ENCODE measurements around the gene DCDC2C. TPM values are rescaled to one million over a fixed set of nuclear protein-coding genes. Genes with fewer than 3 reads are reported as not detected.

DCDC2C gene
- total RNA-seq, 4 donors from 2014 or later = not detected

GRCh38 chr2:3801506-3801905 lies 98.1 kb downstream of the DCDC2C start:
- no peak for TF ChIP-seq POLR2A (IDR thresholded peaks at IDR 0.05)
- no peak for TF ChIP-seq CTCF (IDR thresholded peaks at IDR 0.05)
- Histone ChIP-seq H3K27ac (no peak overlapping the region), H3K36me3 (no peaks in the 10 kb centered on the region), H3K9me3 (no peaks in the 10 kb centered on the region), H3K4me1 (no peaks in the 10 kb centered on the region), H3K4me3 (no peak overlapping the region), H3K27me3 (no peaks in the 10 kb centered on the region)
- DNase-seq = no peak
- intact Hi-C loops (cut with DNase I; ENCODE audit: low total_unique reads) = no loop called here

GRCh38 chr2:3805201-3805939 lies 102.0 kb downstream of the DCDC2C start:
- H3K36me3 ChIP-seq = no peaks in the 10 kb centered on the region
- H3K9me3 ChIP-seq = no peaks in the 10 kb centered on the region
- no peaks in the 10 kb centered on the region for H3K27me3 ChIP-seq
- H3K4me1 ChIP-seq = no peaks in the 10 kb centered on the region
- intact Hi-C loops (cut with DNase I; ENCODE audit: low total_unique reads) = no loop called here
- no peak overlapping the region for H3K4me3 ChIP-seq
- H3K27ac ChIP-seq = no peak overlapping the region
- no peak for DNase-seq
- TF ChIP-seq POLR2A (IDR thresholded peaks at IDR 0.05) (no peak), CTCF (IDR thresholded peaks at IDR 0.05) (no peak)

- no peak overlapping the region for H3K27ac ChIP-seq
- H3K4me1 ChIP-seq = no peaks in the 10 kb centered on the region
- H3K4me3 ChIP-seq = no peak overlapping the region
- no peaks in the 10 kb centered on the region for H3K27me3 ChIP-seq
- no peak for TF ChIP-seq CTCF (IDR thresholded peaks at IDR 0.05)
- TF ChIP-seq POLR2A (IDR thresholded peaks at IDR 0.05) = no peak
- intact Hi-C loops (cut with DNase I; ENCODE audit: low total_unique reads) = no loop called here
- DNase-seq = no peak
- H3K36me3 ChIP-seq = no peaks in the 10 kb centered on the region
- no peaks in the 10 kb centered on the region for H3K9me3 ChIP-seq
Measured at GRCh38 chr2:3806168-3806567, 102.8 kb downstream of the DCDC2C start.

GRCh38 chr2:3806730-3807129 lies 103.4 kb downstream of the DCDC2C start:
- Histone ChIP-seq H3K4me3 (no peak overlapping the region), H3K9me3 (no peaks in the 10 kb centered on the region), H3K27ac (no peak overlapping the region), H3K4me1 (no peaks in the 10 kb centered on the region), H3K36me3 (no peaks in the 10 kb centered on the region), H3K27me3 (no peaks in the 10 kb centered on the region)
- TF ChIP-seq CTCF (IDR thresholded peaks at IDR 0.05) (no peak), POLR2A (IDR thresholded peaks at IDR 0.05) (no peak)
- no peak for DNase-seq
- intact Hi-C loops (cut with DNase I; ENCODE audit: low total_unique reads) = no loop called here

- H3K4me3 ChIP-seq = no peak overlapping the region
- DNase-seq = no peak
- intact Hi-C loops (cut with DNase I; ENCODE audit: low total_unique reads) = no loop called here
- TF ChIP-seq CTCF (IDR thresholded peaks at IDR 0.05) = no peak
- TF ChIP-seq POLR2A (IDR thresholded peaks at IDR 0.05) = no peak
- no peaks in the 10 kb centered on the region for H3K27me3 ChIP-seq
- no peaks in the 10 kb centered on the region for H3K4me1 ChIP-seq
- H3K27ac ChIP-seq = no peak overlapping the region
- H3K9me3 ChIP-seq = no peaks in the 10 kb centered on the region
- no peaks in the 10 kb centered on the region for H3K36me3 ChIP-seq
Measured at GRCh38 chr2:3807853-3808252, 104.5 kb downstream of the DCDC2C start.

Data from uterus (tissue), 4 donors.